Mammary epithelial cell (primary cell): ENCODE measurements around the gene RALGAPB.

Source experiments
- CTCF ChIP-seq, 2 donors: IDR thresholded peaks in 1 of 2; conservative IDR thresholded peaks in 1 of 2; 2 replicates each; pipeline ENCODE4 v1.5.1; 2011 to 2012; ENCODE audit warnings: inconsistent platforms in 2 of 2, low read length in 2 of 2, mild to moderate bottlenecking in 2 of 2, control low read depth in 1 of 2, low read depth in 1 of 2; ENCODE audit not compliant: insufficient read depth in 1 of 2; ENCODE audit errors: extremely low read depth in 1 of 2
- EZH2 ChIP-seq: IDR thresholded peaks from 2 replicates; pipeline ENCODE4 v1.6.1; 2012; ENCODE audit warnings: low read length, inconsistent platforms, borderline replicate concordance

- TF ChIP-seq CTCF (conservative IDR thresholded peaks at IDR 0.05 in 1 of 2, IDR thresholded peaks at IDR 0.05 in 1 of 2; ENCODE audit: extremely low read depth in 1 of 2, insufficient read depth in 1 of 2, low read depth in 1 of 2, low read length in 2 of 2) (no peak), EZH2 (no peak)
Observed at GRCh38 chr20:38471245-38471644, 1.4 kb upstream of the RALGAPB start.
